Endothelial cell of umbilical vein (primary cell): ENCODE measurements around the gene NUBPL. TPM values are rescaled to one million over a fixed set of nuclear protein-coding genes. Genes with fewer than 3 reads are reported as not detected.
"Not testable (repeated sequence)": the region's sequence is repeated elsewhere in the genome, so short reads cannot be mapped to it uniquely, and the experiment has no call there.

ENCODE experiments used
- BruUV-seq: library from RNA; stranded (reverse); fragments of 400-500 nt; replicated peaks from 2 replicates; lab custom pipeline; 2021; lab: Mats Ljungman, UMichigan
- CTCF ChIA-PET: fragments of 300-600, 350-600 bp; sonication (Branson Sonifier 250); formaldehyde crosslinking; loops from one replicate; lab custom pipeline; 2021; ENCODE audit warnings: antibody characterized with exemption, inconsistent platforms; lab: Charles Lee
- POLR2A ChIA-PET: fragments of 300-600, 350-600 bp; sonication (Branson Sonifier 250); formaldehyde crosslinking; loops from one replicate; lab custom pipeline; 2021; ENCODE audit warnings: antibody characterized with exemption, inconsistent platforms; lab: Charles Lee
- DNase-seq: peaks from one replicate; pipeline ENCODE4 v3.0.0-alpha.2; 2011; ENCODE audit warnings: low read depth, low spot score
- FAIRE-seq: peaks from 2 replicates; lab custom pipeline; 2011; peaks lifted over from hg19 to GRCh38; lab: Jason Lieb, UNC
- H2AFZ ChIP-seq: 2 replicates; pipeline ENCODE4 v1.6.0; 2012; ENCODE audit warnings: low read depth, low read length, control low read depth, inconsistent platforms
- H3K27ac ChIP-seq: 2 replicates; pipeline ENCODE4 v1.5.1; 2011; ENCODE audit warnings: low read depth, mild to moderate bottlenecking, control low read depth, low read length, moderate library complexity; ENCODE audit not compliant: insufficient read depth
- H3K27me3 ChIP-seq, 2 experiments: 2 replicates each; pipeline versions ENCODE4 v1.6.0 to v1.6.1; 2011; ENCODE audit warnings: low read length in 2 of 2, mixed read lengths in 1 of 2; ENCODE audit not compliant: control insufficient read depth in 2 of 2, insufficient read depth in 2 of 2
- H3K36me3 ChIP-seq, 2 experiments: 2 replicates in 1 of 2; 3 replicates in 1 of 2; pipeline ENCODE4 v1.5.1; 2011; ENCODE audit warnings: low read length in 2 of 2, mild to moderate bottlenecking in 1 of 2, moderate library complexity in 1 of 2; ENCODE audit not compliant: control insufficient read depth in 2 of 2, insufficient read depth in 2 of 2; ENCODE audit errors: extremely low read depth in 1 of 2
- H3K4me1 ChIP-seq: 3 replicates; pipeline ENCODE4 v1.5.1; 2011; ENCODE audit warnings: mild to moderate bottlenecking, low read length; ENCODE audit not compliant: control insufficient read depth, insufficient read depth; ENCODE audit errors: extremely low read depth
- H3K4me2 ChIP-seq: 2 replicates; pipeline ENCODE4 v1.6.1; 2011; ENCODE audit warnings: low read length, control low read depth, mixed read lengths; ENCODE audit not compliant: insufficient read depth
- H3K4me3 ChIP-seq, 3 experiments: fragments of 200-600 bp in 1 of 3; sonication (generic), shearing (Covaris generic) in 1 of 3; replicated peaks in 1 of 3; 2 replicates each; pipeline ENCODE4 v1.5.1; 2011 to 2016; ENCODE audit warnings: control low read depth in 3 of 3, low read length in 3 of 3, mild to moderate bottlenecking in 2 of 3, inconsistent platforms in 1 of 3, low read depth in 1 of 3, moderate library complexity in 1 of 3; ENCODE audit not compliant: insufficient read depth in 1 of 3
- H3K79me2 ChIP-seq: 2 replicates; pipeline ENCODE4 v1.6.0; 2012; ENCODE audit warnings: low read length, inconsistent platforms; ENCODE audit not compliant: control insufficient read depth, insufficient read depth
- H3K9ac ChIP-seq: replicated peaks from 2 replicates; pipeline ENCODE3; 2011; ENCODE audit warnings: low read length, control low read depth; ENCODE audit not compliant: insufficient read depth; ENCODE audit errors: extremely low read depth
- H3K9me1 ChIP-seq: replicated peaks from 3 replicates; pipeline ENCODE4 v1.6.0; 2011; ENCODE audit warnings: mild to moderate bottlenecking, low read length; ENCODE audit not compliant: control insufficient read depth, insufficient read depth; ENCODE audit errors: extremely low read depth
- H3K9me3 ChIP-seq: replicated peaks from 2 replicates; pipeline ENCODE4 v1.5.1; 2012; ENCODE audit warnings: low read length, inconsistent platforms; ENCODE audit not compliant: control insufficient read depth, insufficient read depth
- H4K20me1 ChIP-seq: replicated peaks from 2 replicates; pipeline ENCODE3; 2011; ENCODE audit warnings: mild to moderate bottlenecking, low read length; ENCODE audit not compliant: control insufficient read depth, insufficient read depth; ENCODE audit errors: extremely low read depth
- CTCF ChIP-seq, 2 donors: IDR thresholded peaks; 1 replicate in 1 of 2; 2 replicates in 1 of 2; pipeline ENCODE4 v1.5.1; 2011; ENCODE audit warnings: low read length in 2 of 2, mild to moderate bottlenecking in 2 of 2, moderate library complexity in 2 of 2, control low read depth in 1 of 2, inconsistent platforms in 1 of 2, low read depth in 1 of 2; ENCODE audit not compliant: insufficient read depth in 1 of 2; ENCODE audit errors: extremely low read depth in 1 of 2
- EZH2 ChIP-seq: IDR thresholded peaks from 2 replicates; pipeline ENCODE4 v1.6.1; 2012; ENCODE audit warnings: borderline replicate concordance, low read depth, mild to moderate bottlenecking, moderate library complexity, low read length, inconsistent platforms; ENCODE audit not compliant: severe bottlenecking
- FOS ChIP-seq: IDR thresholded peaks from 2 replicates; pipeline ENCODE4 v1.6.1; 2011; ENCODE audit warnings: mild to moderate bottlenecking, low read length, moderate library complexity, borderline replicate concordance; ENCODE audit not compliant: insufficient read depth
- GATA2 ChIP-seq: IDR thresholded peaks from 2 replicates; pipeline ENCODE4 v1.7.0; 2011; ENCODE audit warnings: low read depth, mild to moderate bottlenecking, moderate library complexity, mixed read lengths, low read length; ENCODE audit not compliant: insufficient read length, insufficient read depth
- JUN ChIP-seq: IDR thresholded peaks from 2 replicates; pipeline ENCODE4 v1.6.1; 2011; ENCODE audit warnings: borderline replicate concordance, low read depth; ENCODE audit not compliant: insufficient read length, insufficient read depth
- MAX ChIP-seq: IDR thresholded peaks from 2 replicates; pipeline ENCODE4 v1.6.1; 2011; ENCODE audit not compliant: insufficient read depth, insufficient read length
- MYC ChIP-seq: IDR thresholded peaks from one replicate; pipeline ENCODE4 v1.6.1; 2011; ENCODE audit warnings: mild to moderate bottlenecking, low read depth, low read length
- POLR2A ChIP-seq: IDR thresholded peaks from 2 replicates; pipeline ENCODE4 v1.6.1; 2012; ENCODE audit warnings: low read depth, mild to moderate bottlenecking, control low read depth, low read length
- POLR2AphosphoS5 ChIP-seq: IDR thresholded peaks from 2 replicates; pipeline ENCODE4 v1.6.1; 2012; ENCODE audit warnings: low read depth, mild to moderate bottlenecking, control low read depth, low read length, moderate library complexity; ENCODE audit not compliant: insufficient read depth
- dilution Hi-C: fragments of 300-500 bp; cut with MboI; formaldehyde crosslinking; loops from one replicate; pipeline ENCODE4 v1.15.0; 2019; ENCODE audit warnings: low sequenced_read_pairs; ENCODE audit not compliant: extremely low pct_ligation_motif_present
- intact Hi-C: fragments of 100-400 bp; cut with micrococcal nuclease; formaldehyde crosslinking; loops from one replicate; pipeline ENCODE4 v1.10.0; 2022
- polyA plus RNA-seq, 4 experiments: library from polyadenylated mRNA; depleted of rRNA in 3 of 4; stranded (reverse) in 3 of 4; unstranded in 1 of 4; fragments of >200 nt; gene quantifications; 2 replicates each; pipeline versions ENCODE4 v1.2.1 to v1.2.3, GENCODE V29; 2011 to 2012; ENCODE audit warnings: missing spikeins in 1 of 4
- total RNA-seq: library from RNA; stranded (reverse); gene quantifications from 2 replicates; pipeline ENCODE4 v1.2.3, GENCODE V29; 2021

Gene NUBPL
- total and polyA plus RNA-seq, 2 donors (not counting 3 experiments of a cell fraction or from before 2014, with no cell fraction given): 2.1 to 12.3 TPM

GRCh38 chr14:31705731-31706130 is 144.5 kb downstream of the NUBPL start:
- Histone ChIP-seq H3K4me3 (no peak overlapping the region), H3K27me3 (no peaks in the 10 kb centered on the region), H3K79me2 (no peaks in the 10 kb centered on the region), H3K4me1 (no peaks in the 10 kb centered on the region), H2AFZ (no peak overlapping the region), H3K9ac (no peak overlapping the region), H3K36me3 (no peaks in the 10 kb centered on the region), H3K27ac (no peak overlapping the region), H3K4me2 (no peak overlapping the region), H3K9me1 (no peaks in the 10 kb centered on the region), H3K9me3 (no peaks in the 10 kb centered on the region), H4K20me1 (no peaks in the 10 kb centered on the region)
- dilution Hi-C loops (no loop called here), intact Hi-C loops (no loop called here)
- BruUV-seq: no TSS peak
- FAIRE-seq (no peak), DNase-seq (no peak)
- CTCF ChIA-PET: interaction anchor here (1.3 kb wide), 1 partner anchor 10 kb away, joined by 3 read pairs; no protein-coding TSS in a partner anchor
- TF ChIP-seq FOS: no peak
- no peak for TF ChIP-seq GATA2
- TF ChIP-seq JUN: no peak
- no peak for TF ChIP-seq MYC
- no peak for TF ChIP-seq POLR2A
- no peak for TF ChIP-seq MAX
- TF ChIP-seq POLR2AphosphoS5: no peak
- TF ChIP-seq CTCF (IDR thresholded peaks at IDR 0.05; ENCODE audit: extremely low read depth in 1 of 2, insufficient read depth in 1 of 2, low read depth in 1 of 2, low read length in 2 of 2): no peak
- TF ChIP-seq EZH2: no peak
- POLR2A ChIA-PET: no interaction called here

GRCh38 chr14:31708661-31709060 is 147.5 kb downstream of the NUBPL start:
- H3K4me3 ChIP-seq, dilution Hi-C loops, H2AFZ ChIP-seq, H3K9me1 ChIP-seq, H3K4me2 ChIP-seq, H3K79me2 ChIP-seq, POLR2A ChIA-PET, H3K9me3 ChIP-seq, intact Hi-C loops, CTCF ChIA-PET, H3K36me3 ChIP-seq, H3K4me1 ChIP-seq, BruUV-seq, FAIRE-seq, H4K20me1 ChIP-seq, H3K27me3 ChIP-seq, H3K9ac ChIP-seq, H3K27ac ChIP-seq, DNase-seq: not testable (repeated sequence)
